ENCODE results near the gene METTL22. TPM values are rescaled to one million over a fixed set of nuclear protein-coding genes. Genes with fewer than 3 reads are reported as not detected.

METTL22 gene
- total and polyA plus RNA-seq, 2 donors (not counting 1 experiment from before 2014, with no cell fraction given): 49.5 to 62.9 TPM

DNA sequence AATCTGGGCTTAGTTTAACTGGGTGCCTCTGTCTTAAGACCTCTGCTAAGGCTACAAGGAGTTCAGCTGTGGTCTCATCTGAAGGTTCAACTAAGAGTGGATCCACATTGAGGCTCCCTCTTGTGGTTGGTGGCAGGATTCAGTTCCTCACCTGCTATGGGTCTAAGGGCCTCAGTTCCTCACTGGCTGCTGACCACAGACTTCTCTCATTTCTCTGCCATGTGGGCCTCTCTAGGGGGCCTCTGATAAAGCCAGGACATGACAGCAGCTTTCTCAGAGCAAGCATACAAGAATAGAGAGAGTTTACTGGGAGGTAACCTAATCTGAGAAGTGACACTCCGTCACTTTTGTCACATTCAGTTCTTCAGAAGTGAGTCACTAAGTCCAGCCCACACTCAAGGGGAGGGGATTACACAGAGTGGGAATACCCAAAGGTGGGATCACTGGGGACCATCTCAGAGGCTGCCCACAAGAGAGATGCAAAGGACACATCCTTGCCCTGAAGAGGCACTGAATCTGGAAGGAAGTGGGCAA is 33.8 kb downstream of the METTL22 start:
- H2AFZ ChIP-seq (ENCODE audit: insufficient read depth, low read depth, low read length, poor library complexity, severe bottlenecking): no peak overlapping the region
- H3K4me3 ChIP-seq (ENCODE audit: control extremely low read depth in 1 of 5, extremely low read depth in 1 of 5, insufficient read depth in 1 of 5, low read depth in 2 of 5, low read length in 4 of 5): no peak overlapping the region
- Mint-ChIP-seq H3K27me3 (no peaks in the 10 kb centered on the region), H3K27ac (peak overlapping the region; percentile 10), H3K4me3 (no peak overlapping the region), H3K4me1 (peaks cover 3% of the 10 kb centered on the region), H3K9me3 (ENCODE audit: insufficient read depth) (no peaks in the 10 kb centered on the region)
- no peaks in the 10 kb centered on the region for H4K20me1 ChIP-seq (ENCODE audit: control insufficient read depth, insufficient read depth, low read length, poor library complexity, severe bottlenecking)
- peak; percentile 24 for ATAC-seq (ENCODE audit: low read depth)
- no peaks in the 10 kb centered on the region for H3K4me1 ChIP-seq (ENCODE audit: control insufficient read depth in 2 of 2, insufficient read depth in 2 of 2, low read length in 2 of 2)
- 83% methylated on average over 1 of the region's 1 CpG for WGBS (ENCODE audit: insufficient coverage)
- CTCF ChIA-PET: no interaction called here
- H3K79me2 ChIP-seq (ENCODE audit: control insufficient read depth, insufficient read depth, low read length): no peaks in the 10 kb centered on the region
- POLR2A ChIA-PET: no interaction called here
- no peaks in the 10 kb centered on the region for H3K27me3 ChIP-seq (replicated peaks in 1 of 4; ENCODE audit: control extremely low read depth in 1 of 4, control insufficient read depth in 3 of 4, insufficient read depth in 4 of 4, low read length in 3 of 4)
- no peak overlapping the region for H3K4me2 ChIP-seq (replicated peaks; ENCODE audit: low read depth, low read length, poor library complexity, severe bottlenecking)
- no peak overlapping the region for H3K9ac ChIP-seq (ENCODE audit: low read length)
- peak; percentile 24 for DNase-seq
- H3K36me3 ChIP-seq (replicated peaks in 1 of 2; ENCODE audit: control extremely low read depth in 1 of 2, control insufficient read depth in 1 of 2, extremely low read depth in 1 of 2, insufficient read depth in 2 of 2, low read length in 1 of 2): no peaks in the 10 kb centered on the region
- peak; percentile 9 for TF ChIP-seq CTCF (IDR thresholded peaks at IDR 0.05)
- TF ChIP-seq EZH2 (IDR thresholded peaks at IDR 0.05; ENCODE audit: borderline replicate concordance, insufficient read depth, low read depth, low read length, poor library complexity, severe bottlenecking): no peak
- H3K9me3 ChIP-seq (ENCODE audit: control extremely low read depth in 1 of 3, control insufficient read depth in 2 of 3, insufficient read depth in 1 of 3, low read length in 2 of 3): peaks cover 0 to 2% (median 0%) of the 10 kb centered on the region in 3 donors
- H3K27ac ChIP-seq (ENCODE audit: low read length in 2 of 2): no peak overlapping the region
- intact Hi-C loops (cut with micrococcal nuclease): no loop called here

DNA sequence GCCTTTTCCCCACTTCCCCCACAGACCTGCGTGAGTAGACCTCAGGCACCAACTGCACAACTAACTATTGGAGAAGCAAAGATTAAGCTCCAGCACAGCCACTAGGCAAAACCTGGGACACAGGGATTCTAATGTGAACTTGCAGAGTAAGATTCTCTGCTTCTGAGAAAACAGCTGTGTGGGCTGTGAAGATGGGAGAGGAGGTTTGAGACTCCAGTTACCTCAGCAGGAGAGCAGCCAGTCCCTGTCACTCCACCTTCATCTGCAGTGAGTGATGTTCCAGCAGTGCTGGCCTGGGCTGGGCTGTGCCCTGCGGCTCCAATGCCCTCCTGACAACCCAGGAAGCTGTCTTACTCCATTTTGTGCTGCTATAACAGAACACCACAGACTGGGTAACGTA is 34.9 kb downstream of the METTL22 start:
- Histone ChIP-seq H3K36me3 (replicated peaks in 1 of 2; ENCODE audit: control extremely low read depth in 1 of 2, control insufficient read depth in 1 of 2, extremely low read depth in 1 of 2, insufficient read depth in 2 of 2, low read length in 1 of 2) (no peaks in the 10 kb centered on the region), H3K4me1 (ENCODE audit: control insufficient read depth in 2 of 2, insufficient read depth in 2 of 2, low read length in 2 of 2) (no peaks in the 10 kb centered on the region), H3K27ac (ENCODE audit: low read length in 2 of 2) (no peak overlapping the region), H3K27me3 (replicated peaks in 1 of 4; ENCODE audit: control extremely low read depth in 1 of 4, control insufficient read depth in 3 of 4, insufficient read depth in 4 of 4, low read length in 3 of 4) (no peaks in the 10 kb centered on the region), H3K9ac (ENCODE audit: low read length) (no peak overlapping the region), H3K79me2 (ENCODE audit: control insufficient read depth, insufficient read depth, low read length) (no peaks in the 10 kb centered on the region), H2AFZ (ENCODE audit: insufficient read depth, low read depth, low read length, poor library complexity, severe bottlenecking) (no peak overlapping the region), H3K4me3 (ENCODE audit: control extremely low read depth in 1 of 5, extremely low read depth in 1 of 5, insufficient read depth in 1 of 5, low read depth in 2 of 5, low read length in 4 of 5) (no peak overlapping the region), H4K20me1 (ENCODE audit: control insufficient read depth, insufficient read depth, low read length, poor library complexity, severe bottlenecking) (no peaks in the 10 kb centered on the region), H3K4me2 (replicated peaks; ENCODE audit: low read depth, low read length, poor library complexity, severe bottlenecking) (no peak overlapping the region), H3K9me3 (ENCODE audit: control extremely low read depth in 1 of 3, control insufficient read depth in 2 of 3, insufficient read depth in 1 of 3, low read length in 2 of 3) (peaks cover 0 to 2% (median 0%) of the 10 kb centered on the region in 3 donors)
- Mint-ChIP-seq H3K4me3 (no peak overlapping the region), H3K4me1 (peaks cover 3% of the 10 kb centered on the region), H3K27me3 (no peaks in the 10 kb centered on the region), H3K27ac (no peak overlapping the region), H3K9me3 (ENCODE audit: insufficient read depth) (no peaks in the 10 kb centered on the region)
- intact Hi-C loops (cut with micrococcal nuclease): no loop called here
- ATAC-seq (ENCODE audit: low read depth) (no peak), DNase-seq (no peak)
- ChIA-PET CTCF (interaction anchor here (0.6 to 1.4 kb wide), 2 partner anchors 135 to 223 kb away, joined by 3 read pairs; no protein-coding TSS in a partner anchor), POLR2A (no interaction called here)
- WGBS (ENCODE audit: insufficient coverage): no CpG with 5 or more reads among the region's 3 CpGs
- no peak for TF ChIP-seq CTCF (IDR thresholded peaks at IDR 0.05)
- TF ChIP-seq EZH2 (IDR thresholded peaks at IDR 0.05; ENCODE audit: borderline replicate concordance, insufficient read depth, low read depth, low read length, poor library complexity, severe bottlenecking): no peak

Data from B cell (primary cell).